Body of pancreas (tissue), 4 donors: Measurements from ENCODE around the gene SAYSD1.

ENCODE experiments used
- CTCF ChIP-seq, 7 experiments: fragments of 450-650 bp in 4 of 7; fragments of 200-600 bp in 3 of 7; sonication (generic) in 3 of 7; IDR thresholded peaks; one replicate each; pipeline ENCODE4 v1.5.1; 2016 to 2019; ENCODE audit warnings: antibody characterized with exemption in 7 of 7
- POLR2A ChIP-seq, 3 donors: fragments of 450-650 bp; IDR thresholded peaks; one replicate each; pipeline ENCODE4 v1.6.1; 2016; ENCODE audit warnings: antibody characterized with exemption in 3 of 3, mild to moderate bottlenecking in 2 of 3

DNA sequence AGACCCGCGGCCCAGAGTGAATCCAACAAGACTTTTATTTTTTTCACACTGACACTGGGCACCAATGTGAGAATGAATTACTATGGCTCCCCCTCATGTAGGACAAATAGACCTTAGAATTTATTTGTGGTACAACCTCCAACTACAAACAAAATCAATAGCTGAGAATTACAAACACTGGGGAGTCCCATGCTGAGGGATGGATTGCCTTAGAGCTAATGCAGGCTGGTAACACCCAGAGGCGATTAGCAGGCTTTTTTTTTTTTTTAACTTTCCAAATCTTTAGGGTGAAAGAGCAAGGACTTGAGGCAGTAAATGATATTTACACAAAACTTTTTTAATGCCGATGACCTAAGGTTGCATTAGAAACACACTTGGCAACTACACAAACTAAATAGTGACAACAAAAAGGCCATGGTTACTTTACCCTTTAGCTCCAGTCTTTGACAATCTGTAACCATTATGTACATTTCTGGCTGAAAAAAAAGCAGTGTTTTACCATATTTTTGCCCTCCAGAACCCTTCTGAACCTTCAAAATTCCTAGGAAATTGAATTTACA is 21.8 kb downstream of the SAYSD1 start:
- no peak for TF ChIP-seq CTCF (IDR thresholded peaks at IDR 0.05)
- TF ChIP-seq POLR2A (IDR thresholded peaks at IDR 0.05) = no peak
